ENCODE results near the gene PGAM2.

PGAM2 gene

GRCh38 chr7:44098092-44099068 lies 33.0 kb upstream of the PGAM2 start:
- H3K9me3 ChIP-seq: no peaks in the 10 kb centered on the region
- H3K36me3 ChIP-seq: no peaks in the 10 kb centered on the region
- intact Hi-C loops (cut with DNase I; ENCODE audit: low total_unique reads): no loop called here
- peak overlapping the region; percentile 98 to 100 for H3K27ac ChIP-seq
- no peaks in the 10 kb centered on the region for H3K27me3 ChIP-seq
- DNase-seq: no peak
- peaks cover 0 to 86% (median 55%) of the 10 kb centered on the region in 4 donors for H3K4me1 ChIP-seq
- no peak overlapping the region for H3K4me3 ChIP-seq
- TF ChIP-seq CTCF (IDR thresholded peaks at IDR 0.05): no peak

GRCh38 chr7:44097064-44097932 lies 31.9 kb upstream of the PGAM2 start:
- Histone ChIP-seq H3K27me3 (no peaks in the 10 kb centered on the region), H3K27ac (peak overlapping the region; percentile 98 to 100), H3K36me3 (no peaks in the 10 kb centered on the region), H3K4me3 (no peak overlapping the region), H3K9me3 (no peaks in the 10 kb centered on the region), H3K4me1 (peaks cover 0 to 75% (median 46%) of the 10 kb centered on the region in 4 donors)
- no peak for DNase-seq
- intact Hi-C loops (cut with DNase I; ENCODE audit: low total_unique reads): no loop called here
- no peak for TF ChIP-seq CTCF (IDR thresholded peaks at IDR 0.05)

- TF ChIP-seq CTCF (IDR thresholded peaks at IDR 0.05): no peak
- intact Hi-C loops (cut with DNase I; ENCODE audit: low total_unique reads): no loop called here
- peak overlapping the region; percentile 98 to 100 for H3K27ac ChIP-seq
Observed at GRCh38 chr7:44096326-44096881, 31.0 kb upstream of the PGAM2 start.

GRCh38 chr7:44095781-44096180 lies 30.4 kb upstream of the PGAM2 start:
- intact Hi-C loops (cut with DNase I; ENCODE audit: low total_unique reads): no loop called here
- H3K36me3 ChIP-seq: no peaks in the 10 kb centered on the region
- no peaks in the 10 kb centered on the region for H3K9me3 ChIP-seq
- H3K4me3 ChIP-seq: no peak overlapping the region
- H3K27me3 ChIP-seq: no peaks in the 10 kb centered on the region
- H3K27ac ChIP-seq: peak overlapping the region; percentile 93 to 98
- DNase-seq: no peak
- H3K4me1 ChIP-seq: peaks cover 0 to 74% (median 40%) of the 10 kb centered on the region in 4 donors
- TF ChIP-seq CTCF (IDR thresholded peaks at IDR 0.05): no peak

More at GRCh38 chr7:44096326-44096881, 31.0 kb upstream of the PGAM2 start:
- peaks cover 0 to 74% (median 42%) of the 10 kb centered on the region in 4 donors for H3K4me1 ChIP-seq
- no peak for DNase-seq
- no peaks in the 10 kb centered on the region for H3K36me3 ChIP-seq
- no peaks in the 10 kb centered on the region for H3K27me3 ChIP-seq
- H3K4me3 ChIP-seq: no peak overlapping the region
- H3K9me3 ChIP-seq: no peaks in the 10 kb centered on the region

GRCh38 chr7:44094883-44095592 lies 29.7 kb upstream of the PGAM2 start:
- no peak for TF ChIP-seq CTCF (IDR thresholded peaks at IDR 0.05)
- intact Hi-C loops (cut with DNase I; ENCODE audit: low total_unique reads): no loop called here
- H3K4me1 ChIP-seq: peaks cover 0 to 74% (median 40%) of the 10 kb centered on the region in 4 donors
- H3K9me3 ChIP-seq: no peaks in the 10 kb centered on the region
- H3K27ac ChIP-seq: peak overlapping the region; percentile 93 to 98
- DNase-seq: no peak
- no peak overlapping the region for H3K4me3 ChIP-seq
- no peaks in the 10 kb centered on the region for H3K36me3 ChIP-seq
- H3K27me3 ChIP-seq: no peaks in the 10 kb centered on the region
